Esophagus muscularis mucosa (tissue), 4 donors: ENCODE results near the gene BAIAP2.

Experiments used
- CTCF ChIP-seq, 3 experiments: fragments of 200-600 bp in 2 of 3; fragments of 450-650 bp in 1 of 3; sonication (generic) in 2 of 3; IDR thresholded peaks; one replicate each; pipeline ENCODE4 v1.5.1; 2017 to 2019; ENCODE audit warnings: antibody characterized with exemption in 3 of 3, mild to moderate bottlenecking in 2 of 3, moderate library complexity in 1 of 3
- EP300 ChIP-seq: sonication (generic); formaldehyde crosslinking; IDR thresholded peaks from one replicate; pipeline ENCODE4 v1.6.1; 2017; ENCODE audit warnings: antibody characterized with exemption
- POLR2A ChIP-seq: fragments of 450-650 bp; IDR thresholded peaks from one replicate; pipeline ENCODE4 v1.6.1; 2017; ENCODE audit warnings: antibody characterized with exemption, moderate library complexity, mild to moderate bottlenecking, low read depth
- POLR2AphosphoS5 ChIP-seq, 2 donors: sonication (generic); formaldehyde crosslinking; IDR thresholded peaks; one replicate each; pipeline ENCODE4 v1.6.1; 2017; ENCODE audit warnings: antibody characterized with exemption in 2 of 2

GRCh38 chr17:81008140-81008539 lies 26.8 kb upstream of the BAIAP2 start:
- TF ChIP-seq CTCF (IDR thresholded peaks at IDR 0.05) (no peak), POLR2A (no peak), POLR2AphosphoS5 (IDR thresholded peaks at IDR 0.05) (no peak), EP300 (no peak)
